ENCODE measurements around the gene ADAMTS3. TPM values are rescaled to one million over a fixed set of nuclear protein-coding genes. Genes with fewer than 3 reads are reported as not detected.

ADAMTS3 gene
- total and polyA plus RNA-seq, 8 donors: 0.13 to 6.8 (median 0.24) TPM; not detected in 2

DNA sequence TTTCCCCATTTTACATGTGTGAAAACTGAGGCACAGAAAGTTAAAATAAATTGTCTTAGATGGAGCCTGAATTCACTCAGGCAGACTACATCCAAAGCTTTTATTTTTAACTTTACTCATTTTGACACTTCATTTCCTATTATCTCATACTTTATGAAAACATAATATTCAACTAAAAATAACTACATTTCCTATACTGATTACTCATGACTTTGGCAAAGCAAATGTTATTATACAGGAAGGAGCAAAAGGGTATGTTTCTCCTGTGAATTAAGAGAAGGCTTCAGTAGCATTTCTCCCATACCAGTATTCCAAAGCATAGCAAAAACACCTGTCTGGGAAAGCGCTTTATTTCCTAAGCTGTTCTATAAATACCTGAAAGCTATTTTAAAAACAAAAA is 178.6 kb downstream of the ADAMTS3 start:
- intact Hi-C loops (cut with DNase I; ENCODE audit: low total_unique reads): no loop called here
- Histone ChIP-seq H3K9me3 (no peaks in the 10 kb centered on the region), H3K4me1 (no peaks in the 10 kb centered on the region), H3K36me3 (no peaks in the 10 kb centered on the region), H3K4me3 (no peak overlapping the region), H3K27ac (no peak overlapping the region), H3K27me3 (no peaks in the 10 kb centered on the region)
- no peak for TF ChIP-seq POLR2A (IDR thresholded peaks at IDR 0.05)
- no peak for TF ChIP-seq POLR2AphosphoS5 (IDR thresholded peaks at IDR 0.05)
- TF ChIP-seq, protein P1, sequence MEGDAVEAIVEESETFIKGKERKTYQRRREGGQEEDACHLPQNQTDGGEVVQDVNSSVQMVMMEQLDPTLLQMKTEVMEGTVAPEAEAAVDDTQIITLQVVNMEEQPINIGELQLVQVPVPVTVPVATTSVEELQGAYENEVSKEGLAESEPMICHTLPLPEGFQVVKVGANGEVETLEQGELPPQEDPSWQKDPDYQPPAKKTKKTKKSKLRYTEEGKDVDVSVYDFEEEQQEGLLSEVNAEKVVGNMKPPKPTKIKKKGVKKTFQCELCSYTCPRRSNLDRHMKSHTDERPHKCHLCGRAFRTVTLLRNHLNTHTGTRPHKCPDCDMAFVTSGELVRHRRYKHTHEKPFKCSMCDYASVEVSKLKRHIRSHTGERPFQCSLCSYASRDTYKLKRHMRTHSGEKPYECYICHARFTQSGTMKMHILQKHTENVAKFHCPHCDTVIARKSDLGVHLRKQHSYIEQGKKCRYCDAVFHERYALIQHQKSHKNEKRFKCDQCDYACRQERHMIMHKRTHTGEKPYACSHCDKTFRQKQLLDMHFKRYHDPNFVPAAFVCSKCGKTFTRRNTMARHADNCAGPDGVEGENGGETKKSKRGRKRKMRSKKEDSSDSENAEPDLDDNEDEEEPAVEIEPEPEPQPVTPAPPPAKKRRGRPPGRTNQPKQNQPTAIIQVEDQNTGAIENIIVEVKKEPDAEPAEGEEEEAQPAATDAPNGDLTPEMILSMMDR (IDR thresholded peaks at IDR 0.05): no peak
- TF ChIP-seq EP300 (IDR thresholded peaks at IDR 0.05): no peak
- 74 to 94% (median 80%) methylated on average over 1 of the region's 1 CpG for WGBS, 5 donors
- DNase-seq: peak in 1 of 2 donors; percentile 44

GRCh38 chr4:72388521-72388920 is 180.5 kb downstream of the ADAMTS3 start:
- Histone ChIP-seq H3K27ac (no peak overlapping the region), H3K27me3 (no peaks in the 10 kb centered on the region), H3K36me3 (no peaks in the 10 kb centered on the region), H3K9me3 (no peaks in the 10 kb centered on the region), H3K4me3 (no peak overlapping the region), H3K4me1 (no peaks in the 10 kb centered on the region)
- intact Hi-C loops (cut with DNase I; ENCODE audit: low total_unique reads): no loop called here
- TF ChIP-seq POLR2A (IDR thresholded peaks at IDR 0.05) (no peak), POLR2AphosphoS5 (IDR thresholded peaks at IDR 0.05) (no peak), EP300 (IDR thresholded peaks at IDR 0.05) (no peak)
- TF ChIP-seq, protein P1 (IDR thresholded peaks at IDR 0.05): no peak
- no peak for DNase-seq
- 18 to 58% (median 32%) methylated on average over 1 of the region's 1 CpG for WGBS, 5 donors

GRCh38 chr4:72387959-72388358 is 181.1 kb downstream of the ADAMTS3 start:
- DNase-seq: no peak
- no peaks in the 10 kb centered on the region for H3K27me3 ChIP-seq
- WGBS, 5 donors: 71 to 94% (median 88%) methylated on average over 1 of the region's 1 CpG
- H3K4me3 ChIP-seq: no peak overlapping the region
- no peaks in the 10 kb centered on the region for H3K4me1 ChIP-seq
- H3K27ac ChIP-seq: no peak overlapping the region
- TF ChIP-seq, protein P1 (IDR thresholded peaks at IDR 0.05): no peak
- no peak for TF ChIP-seq POLR2A (IDR thresholded peaks at IDR 0.05)
- TF ChIP-seq POLR2AphosphoS5 (IDR thresholded peaks at IDR 0.05): no peak
- TF ChIP-seq EP300 (IDR thresholded peaks at IDR 0.05): no peak
- H3K9me3 ChIP-seq: no peaks in the 10 kb centered on the region
- intact Hi-C loops (cut with DNase I; ENCODE audit: low total_unique reads): no loop called here
- H3K36me3 ChIP-seq: no peaks in the 10 kb centered on the region

- no peak overlapping the region for H3K27ac ChIP-seq
- DNase-seq: no peak
- 23 to 49% (median 37%) methylated on average over 3 of the region's 3 CpGs for WGBS, 5 donors
- TF ChIP-seq, protein P1 (IDR thresholded peaks at IDR 0.05): no peak
- TF ChIP-seq EP300 (IDR thresholded peaks at IDR 0.05) (no peak), POLR2AphosphoS5 (IDR thresholded peaks at IDR 0.05) (no peak), POLR2A (IDR thresholded peaks at IDR 0.05) (no peak)
- no peak overlapping the region for H3K4me3 ChIP-seq
- no peaks in the 10 kb centered on the region for H3K36me3 ChIP-seq
- H3K27me3 ChIP-seq: no peaks in the 10 kb centered on the region
- intact Hi-C loops (cut with DNase I; ENCODE audit: low total_unique reads): no loop called here
- H3K4me1 ChIP-seq: no peaks in the 10 kb centered on the region
- no peaks in the 10 kb centered on the region for H3K9me3 ChIP-seq
These were observed 185.6 kb downstream of the ADAMTS3 start for GRCh38 chr4:72383439-72383838.

Measured in stomach (tissue), 9 donors.